HG03108 (cell line): Measurements from ENCODE around the gene ZNF230.

Experiments used
- ATAC-seq: cut with Tn5 transposase; IDR thresholded peaks from one replicate; pipeline ENCODE4 v1.9.1; 2021; ENCODE audit warnings: moderate library complexity; ENCODE audit not compliant: unreplicated experiment

ZNF230 gene

GRCh38 chr19:44002566-44003460, at the start of gene ZNF230:
ZNF230 (plus strand) TSS chr19:44002957; CDS start chr19:44007079, 4,122 bp downstream.
- ATAC-seq = peak; percentile 90

- ATAC-seq = no peak
Observed at GRCh38 chr19:43956827-43957226, 45.9 kb upstream of the ZNF230 start.

- no peak for ATAC-seq
Observed at GRCh38 chr19:43957891-43958290, 44.9 kb upstream of the ZNF230 start.

GRCh38 chr19:43960411-43960810, 42.3 kb upstream of the ZNF230 start:
- ATAC-seq = no peak

GRCh38 chr19:43966079-43966694, 36.6 kb upstream of the ZNF230 start:
- ATAC-seq = no peak

GRCh38 chr19:43976732-43977131, 26.0 kb upstream of the ZNF230 start:
- ATAC-seq = no peak

- ATAC-seq = peak; percentile 8
Observed at GRCh38 chr19:43983544-43983911, 19.2 kb upstream of the ZNF230 start.

GRCh38 chr19:43983912-43984686, 18.7 kb upstream of the ZNF230 start, which contains the start of gene ZNF155:
ZNF155 (plus strand) TSS chr19:43984188; CDS start chr19:43988544, 4,356 bp downstream.
- peak; percentile 77 for ATAC-seq

GRCh38 chr19:43984687-43985000, 18.1 kb upstream of the ZNF230 start:
- no peak for ATAC-seq

- ATAC-seq = no peak
Observed at GRCh38 chr19:43997631-43998290, 5.0 kb upstream of the ZNF230 start.

GRCh38 chr19:44002212-44002565, 568 bp upstream of the ZNF230 start:
- no peak for ATAC-seq

GRCh38 chr19:44003461-44004009, 778 bp downstream of the ZNF230 start:
- ATAC-seq = no peak

- ATAC-seq = no peak
Observed at GRCh38 chr19:44005973-44006372, 3.2 kb downstream of the ZNF230 start.

- no peak for ATAC-seq
Observed at GRCh38 chr19:44007473-44007872, 4.7 kb downstream of the ZNF230 start.

- ATAC-seq = no peak
Observed at GRCh38 chr19:44010468-44010867, 7.7 kb downstream of the ZNF230 start.

GRCh38 chr19:44019498-44019897, 16.7 kb downstream of the ZNF230 start:
- no peak for ATAC-seq

- no peak for ATAC-seq
Observed at GRCh38 chr19:44021221-44021620, 18.5 kb downstream of the ZNF230 start.

- ATAC-seq = no peak
Observed at GRCh38 chr19:44024900-44025216, 22.1 kb downstream of the ZNF230 start.

- peak; percentile 89 for ATAC-seq
Observed at GRCh38 chr19:44025217-44025936, 22.6 kb downstream of the ZNF230 start, which contains the start of gene ZNF222. ZNF222 (plus strand) TSS chr19:44025379; CDS start chr19:44025437, 58 bp downstream.

- no peak for ATAC-seq
Observed at GRCh38 chr19:44026622-44027021, 23.9 kb downstream of the ZNF230 start.
